ENCODE measurements around the gene SPAG8. TPM values are rescaled to one million over a fixed set of nuclear protein-coding genes. Genes with fewer than 3 reads are reported as not detected.

Gene SPAG8, protein sequence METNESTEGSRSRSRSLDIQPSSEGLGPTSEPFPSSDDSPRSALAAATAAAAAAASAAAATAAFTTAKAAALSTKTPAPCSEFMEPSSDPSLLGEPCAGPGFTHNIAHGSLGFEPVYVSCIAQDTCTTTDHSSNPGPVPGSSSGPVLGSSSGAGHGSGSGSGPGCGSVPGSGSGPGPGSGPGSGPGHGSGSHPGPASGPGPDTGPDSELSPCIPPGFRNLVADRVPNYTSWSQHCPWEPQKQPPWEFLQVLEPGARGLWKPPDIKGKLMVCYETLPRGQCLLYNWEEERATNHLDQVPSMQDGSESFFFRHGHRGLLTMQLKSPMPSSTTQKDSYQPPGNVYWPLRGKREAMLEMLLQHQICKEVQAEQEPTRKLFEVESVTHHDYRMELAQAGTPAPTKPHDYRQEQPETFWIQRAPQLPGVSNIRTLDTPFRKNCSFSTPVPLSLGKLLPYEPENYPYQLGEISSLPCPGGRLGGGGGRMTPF
- 0.86 and 2.3 TPM in 2 replicates for total RNA-seq (2014; rRNA removed; shearing (Covaris generic))

DNA sequence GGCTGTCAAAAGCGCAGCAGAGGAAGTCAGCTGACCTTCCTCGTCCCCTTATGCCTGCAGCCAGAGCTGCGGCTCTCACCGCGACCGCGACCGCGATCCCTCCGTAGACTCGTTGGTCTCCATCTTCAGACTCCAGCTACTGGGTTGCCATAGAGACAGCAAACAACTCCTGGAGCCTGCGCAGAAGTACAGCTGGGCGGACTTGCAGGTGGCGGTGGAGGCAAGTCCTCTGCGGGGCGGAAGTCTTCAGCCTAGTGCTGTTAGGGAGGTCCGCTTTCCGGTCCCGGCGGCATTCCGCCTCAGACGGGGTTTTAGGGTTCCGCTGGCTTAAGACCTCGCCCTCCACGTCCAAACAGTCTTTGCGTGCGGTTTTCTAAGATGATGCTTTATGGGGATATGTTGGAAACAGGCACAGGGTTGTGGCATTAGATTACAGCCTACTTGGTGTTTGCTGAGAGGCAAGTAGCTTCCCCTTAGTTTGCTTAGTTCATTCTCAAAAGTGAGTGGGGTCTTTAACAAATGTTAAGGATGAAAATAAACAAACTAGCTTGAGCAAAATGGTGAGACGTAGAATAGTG, at the start of gene SPAG8:
Gene SPAG8 (minus strand): TSS at position 238 of the 578 bp plus-strand sequence. CDS start 115 bp downstream, at position 123.
- peak; percentile 99 for DNase-seq (ENCODE audit: low read depth)

DNA sequence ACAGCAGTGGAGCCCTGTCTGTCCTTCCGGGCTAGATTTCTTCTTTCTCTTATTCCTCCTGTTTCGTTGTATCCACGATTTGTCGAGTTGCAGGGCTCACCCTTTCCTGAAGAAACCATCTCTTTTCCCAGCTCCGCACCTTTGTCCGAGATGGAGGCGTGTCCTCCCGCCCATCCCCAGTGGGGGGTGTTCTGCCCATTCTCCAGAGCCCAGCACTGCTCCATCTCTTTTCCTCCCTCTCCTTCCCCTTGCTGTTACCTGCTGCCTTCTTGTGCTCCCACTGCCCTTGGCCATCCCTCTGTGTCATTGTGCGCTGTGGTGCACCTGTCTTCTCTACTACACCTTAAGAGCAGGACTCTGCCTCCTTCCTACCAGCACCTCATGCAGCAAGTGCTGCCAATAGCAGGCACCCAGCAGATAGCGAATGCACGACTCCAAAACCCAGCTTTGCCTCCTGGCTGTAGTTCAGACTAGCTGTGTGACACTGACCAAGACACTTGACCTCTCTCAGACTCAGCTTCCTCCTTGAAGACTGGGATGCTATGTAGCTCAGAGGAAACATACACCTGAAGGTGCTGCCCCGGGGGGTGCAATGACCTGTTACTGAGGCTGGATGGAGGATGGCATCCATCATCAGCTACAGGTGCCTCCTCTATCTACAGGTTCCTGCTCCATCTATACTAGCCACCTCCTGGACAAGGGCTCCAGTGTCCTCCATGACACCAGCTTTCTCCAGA, 49.3 kb upstream of the SPAG8 start:
- no peak for DNase-seq (ENCODE audit: low read depth)

DNA sequence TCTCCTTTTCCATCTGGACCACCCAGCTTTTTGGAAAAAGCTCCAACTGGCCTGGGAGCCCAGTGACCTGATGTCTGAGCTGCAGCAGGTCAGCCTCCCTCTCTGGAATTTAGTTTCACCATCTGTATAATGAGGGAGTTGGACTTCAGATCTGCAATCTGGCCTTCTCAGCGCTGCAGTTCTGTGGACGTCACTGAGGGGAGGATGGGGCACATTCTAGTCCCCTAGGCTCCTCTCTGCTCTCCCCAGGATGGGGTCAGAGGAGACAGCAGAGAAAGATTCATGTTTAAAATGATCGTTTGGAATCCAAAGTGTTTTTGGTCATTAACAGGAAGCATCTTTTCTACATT, 47.9 kb upstream of the SPAG8 start:
- DNase-seq (ENCODE audit: low read depth), result no peak

DNA sequence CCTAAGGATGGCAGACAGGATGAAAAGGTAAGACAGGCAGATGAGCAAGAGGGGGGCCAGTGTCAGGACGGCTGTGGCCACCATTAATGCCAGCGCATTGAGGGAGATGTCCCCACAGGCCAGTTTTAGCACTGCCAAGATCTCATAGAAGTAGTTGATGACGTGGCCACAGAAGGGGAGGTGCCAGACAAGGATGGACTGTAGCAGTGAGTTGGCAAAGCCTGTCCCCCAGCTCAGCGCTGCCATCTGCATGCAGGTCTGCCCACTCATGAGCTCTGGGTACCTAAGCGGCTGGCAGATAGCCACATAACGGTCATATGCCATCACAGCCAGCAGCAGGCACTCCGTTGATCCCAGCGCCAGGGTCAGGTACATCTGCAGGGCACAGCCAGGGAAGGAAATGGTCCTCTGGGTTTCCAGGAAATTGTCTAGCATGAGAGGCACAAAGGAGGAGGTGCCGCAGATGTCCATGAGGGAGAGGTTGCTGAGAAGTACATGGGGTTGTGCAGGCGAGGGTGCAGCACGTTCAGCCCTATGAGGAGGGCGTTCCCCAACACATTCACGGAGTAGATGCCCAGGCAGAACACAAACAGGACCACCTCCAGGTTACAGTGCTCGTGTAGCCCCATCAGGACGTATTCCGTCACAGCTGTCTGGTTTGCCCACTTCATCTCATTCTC, 47.4 kb upstream of the SPAG8 start:
- DNase-seq (ENCODE audit: low read depth), result peak; percentile 59

DNA sequence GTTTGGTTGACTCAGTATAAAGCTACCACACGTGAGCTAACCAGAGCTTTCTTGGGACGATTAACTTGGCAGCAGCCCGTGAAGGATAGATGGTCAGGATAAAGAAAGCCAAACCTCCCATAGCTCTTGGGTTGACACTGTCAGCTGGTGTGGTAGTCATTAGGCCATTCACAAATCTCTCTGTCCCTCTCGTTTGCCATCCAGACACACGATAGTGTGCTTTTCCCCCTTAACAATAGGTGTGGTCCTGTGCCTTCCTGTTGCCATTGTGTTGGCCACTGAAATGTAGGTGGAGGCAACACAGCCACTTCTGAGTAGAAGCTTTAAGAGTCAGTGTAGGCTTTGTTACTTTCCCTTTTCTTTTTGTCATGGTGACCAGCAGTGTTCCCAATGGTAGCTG, 46.4 kb upstream of the SPAG8 start:
- DNase-seq (ENCODE audit: low read depth), result no peak

DNA sequence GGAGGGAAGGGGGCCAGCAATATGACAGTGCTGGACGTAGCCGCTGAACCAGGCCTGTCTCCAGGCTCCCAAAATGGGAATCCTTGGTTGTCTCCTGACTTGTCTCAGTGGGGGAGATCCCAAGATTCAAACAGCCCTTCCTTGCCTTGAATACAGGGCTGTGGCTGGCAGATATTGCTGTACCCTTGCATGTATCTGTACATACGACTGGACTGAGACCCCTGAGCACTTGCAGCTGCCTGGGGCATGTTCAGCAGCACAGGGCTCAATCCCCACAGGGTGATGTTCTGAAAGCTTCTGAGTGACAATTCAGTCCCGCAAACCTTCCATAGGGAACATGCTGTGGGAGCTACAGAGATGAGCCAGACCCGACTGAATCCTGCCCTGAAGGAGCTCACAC, 44.8 kb upstream of the SPAG8 start:
- DNase-seq (ENCODE audit: low read depth), result no peak

DNA sequence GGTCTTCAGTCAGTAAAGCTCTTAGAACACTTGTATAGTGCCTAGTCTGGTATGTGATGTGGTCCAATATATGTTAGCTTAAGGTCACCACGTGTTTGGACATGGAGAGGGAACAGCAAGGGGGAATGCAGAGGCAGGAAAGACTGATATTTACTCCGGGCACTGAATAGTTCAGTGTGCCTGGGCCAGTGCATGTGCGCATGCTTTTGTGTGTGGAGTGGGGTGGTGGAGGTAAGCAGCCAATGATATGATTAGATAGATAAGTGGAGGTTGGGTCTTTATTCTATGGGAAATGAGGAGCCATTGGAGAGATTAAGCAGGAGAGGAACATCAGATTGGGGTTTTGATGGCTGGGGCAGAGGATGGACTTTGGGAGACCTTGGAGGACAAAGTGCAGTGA, 44.1 kb upstream of the SPAG8 start:
- no peak for DNase-seq (ENCODE audit: low read depth)

DNA sequence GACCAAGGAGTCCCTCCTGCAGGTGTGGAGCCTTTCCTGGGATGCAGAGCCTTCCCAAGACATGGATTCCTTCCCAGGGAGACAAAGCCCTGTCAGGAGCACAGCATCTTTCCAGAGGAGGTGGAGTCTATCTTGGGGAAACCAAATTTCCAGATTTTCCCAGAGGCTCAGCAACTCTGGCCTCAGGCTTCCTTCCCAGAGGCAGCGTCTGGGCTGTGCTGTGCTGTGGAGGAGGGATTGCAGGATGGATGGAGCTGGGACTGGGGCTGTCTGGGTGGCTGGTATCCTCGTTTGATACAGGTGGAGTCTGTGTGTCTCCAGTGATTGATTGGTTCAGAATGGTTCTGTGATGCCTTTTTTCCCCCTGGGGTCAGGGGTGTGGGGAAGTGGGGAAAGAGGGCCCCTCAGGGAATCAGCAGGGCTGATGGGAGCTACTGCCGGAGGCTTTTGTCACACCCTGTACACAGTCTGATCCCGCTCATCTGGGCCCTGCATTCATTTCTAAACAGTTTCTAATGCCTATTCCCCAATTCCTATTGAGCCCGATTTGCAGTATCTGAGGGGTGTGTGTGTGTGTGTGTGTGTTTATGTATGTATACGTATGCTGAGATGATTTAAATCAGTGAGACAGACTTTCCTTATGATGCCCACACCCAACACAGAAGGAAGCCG, 42.2 kb upstream of the SPAG8 start:
- DNase-seq (ENCODE audit: low read depth), result no peak

DNA sequence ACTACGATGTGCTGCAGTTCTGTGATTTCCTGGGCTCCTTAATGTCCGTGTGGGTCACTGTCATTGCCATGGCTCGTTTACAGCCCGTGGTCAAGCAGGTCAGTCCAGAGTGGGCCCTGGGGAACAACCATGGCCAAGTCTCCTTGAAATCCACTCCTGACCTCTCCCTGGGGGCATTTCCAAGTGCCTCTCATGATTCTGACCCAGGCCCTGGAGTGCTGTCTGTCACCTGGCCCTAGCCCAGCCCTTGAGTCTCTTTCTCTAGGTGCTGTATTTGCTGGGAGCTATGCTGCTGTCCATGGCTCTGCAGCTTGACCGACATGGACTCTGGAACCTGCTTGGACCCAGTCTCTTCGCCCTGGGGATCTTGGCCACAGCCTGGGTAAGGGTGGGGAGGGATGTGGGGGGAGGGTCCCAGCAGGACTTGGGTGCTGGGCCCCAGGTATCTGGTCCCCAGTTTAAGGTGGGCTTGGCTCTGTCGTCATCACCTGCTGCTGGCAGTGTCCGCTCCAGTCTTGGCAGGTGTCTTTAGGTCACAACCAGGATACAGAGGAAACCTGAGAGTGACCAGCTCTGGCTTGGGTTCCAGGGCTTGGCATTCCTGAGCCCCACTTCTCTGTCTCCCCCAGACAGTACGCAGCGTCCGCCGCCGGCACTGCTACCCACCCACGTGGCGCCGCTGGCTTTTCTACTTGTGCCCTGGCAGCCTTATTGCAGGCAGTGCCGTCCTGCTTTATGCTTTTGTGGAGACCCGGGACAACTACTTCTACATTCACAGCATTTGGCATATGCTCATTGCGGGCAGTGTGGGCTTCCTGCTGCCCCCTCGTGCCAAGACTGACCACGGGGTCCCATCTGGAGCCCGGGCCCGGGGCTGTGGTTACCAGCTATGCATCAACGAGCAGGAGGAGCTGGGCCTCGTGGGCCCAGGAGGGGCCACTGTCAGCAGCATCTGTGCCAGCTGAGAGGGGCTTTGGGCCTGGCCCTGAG, 41.1 kb upstream of the SPAG8 start:
- DNase-seq (ENCODE audit: low read depth), result no peak

DNA sequence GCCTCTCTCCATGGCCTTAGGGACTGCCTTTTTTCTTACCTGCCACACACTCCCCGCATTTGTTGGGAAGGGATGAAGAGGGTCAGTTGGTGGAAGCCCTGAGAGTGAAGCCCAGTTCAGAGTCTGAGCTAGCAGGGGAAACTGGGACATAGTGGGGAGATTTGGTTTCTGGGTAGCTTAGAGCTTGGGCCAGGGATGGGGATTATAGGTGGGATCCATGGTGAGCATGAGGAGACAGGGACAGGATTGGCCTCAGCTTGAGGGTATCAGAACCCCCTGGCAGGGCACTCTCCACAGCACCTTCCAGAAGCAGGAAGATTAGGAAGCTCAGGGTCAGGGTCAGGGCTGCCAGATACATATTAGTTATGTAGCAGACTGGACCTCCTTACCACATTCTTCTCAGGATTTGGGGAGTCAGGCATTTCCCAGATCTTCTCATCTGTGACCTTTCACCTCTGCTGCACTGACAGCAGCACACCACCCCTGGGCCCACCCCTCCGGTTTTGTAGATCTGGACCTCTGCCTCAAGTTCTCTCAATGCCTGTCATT, 40.3 kb upstream of the SPAG8 start:
- DNase-seq (ENCODE audit: low read depth), result no peak

DNA sequence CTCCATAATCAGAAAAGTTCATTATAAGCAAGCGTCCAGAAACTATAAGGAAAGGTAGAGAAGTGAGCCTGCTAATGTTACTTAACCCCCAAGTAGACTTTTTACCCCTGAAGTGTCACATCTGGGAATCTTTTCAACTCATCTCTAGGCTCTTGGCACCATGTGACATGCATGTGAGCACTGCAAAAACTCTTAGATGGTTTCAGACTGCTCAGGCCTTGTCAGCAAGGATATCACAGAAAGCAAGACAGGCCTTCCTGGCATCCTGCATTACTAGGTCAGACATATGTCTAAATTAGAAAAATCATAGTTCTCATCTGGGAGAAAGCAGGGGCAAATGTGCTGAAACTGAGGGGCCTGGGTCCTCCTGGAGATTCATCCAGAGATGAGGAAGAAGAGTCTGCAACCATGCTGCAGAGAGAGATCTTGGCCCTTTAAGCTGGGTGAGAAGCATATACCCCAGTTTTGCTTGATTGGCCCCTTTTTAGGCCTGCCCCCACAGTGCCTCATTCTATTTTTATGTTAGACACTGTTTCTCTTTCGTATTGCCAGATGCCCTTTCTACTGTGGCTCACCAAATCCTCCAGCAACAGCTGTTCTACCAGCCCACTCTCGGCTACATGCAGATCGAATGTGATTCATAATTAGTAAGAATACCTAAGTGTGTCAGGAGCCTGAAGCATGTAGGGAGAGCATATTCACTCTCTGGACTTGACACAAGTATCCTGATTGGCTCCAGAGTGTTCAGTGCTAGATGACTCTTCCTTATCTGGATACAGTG, 35.9 kb upstream of the SPAG8 start:
- peak; percentile 83 for DNase-seq (ENCODE audit: low read depth)

DNA sequence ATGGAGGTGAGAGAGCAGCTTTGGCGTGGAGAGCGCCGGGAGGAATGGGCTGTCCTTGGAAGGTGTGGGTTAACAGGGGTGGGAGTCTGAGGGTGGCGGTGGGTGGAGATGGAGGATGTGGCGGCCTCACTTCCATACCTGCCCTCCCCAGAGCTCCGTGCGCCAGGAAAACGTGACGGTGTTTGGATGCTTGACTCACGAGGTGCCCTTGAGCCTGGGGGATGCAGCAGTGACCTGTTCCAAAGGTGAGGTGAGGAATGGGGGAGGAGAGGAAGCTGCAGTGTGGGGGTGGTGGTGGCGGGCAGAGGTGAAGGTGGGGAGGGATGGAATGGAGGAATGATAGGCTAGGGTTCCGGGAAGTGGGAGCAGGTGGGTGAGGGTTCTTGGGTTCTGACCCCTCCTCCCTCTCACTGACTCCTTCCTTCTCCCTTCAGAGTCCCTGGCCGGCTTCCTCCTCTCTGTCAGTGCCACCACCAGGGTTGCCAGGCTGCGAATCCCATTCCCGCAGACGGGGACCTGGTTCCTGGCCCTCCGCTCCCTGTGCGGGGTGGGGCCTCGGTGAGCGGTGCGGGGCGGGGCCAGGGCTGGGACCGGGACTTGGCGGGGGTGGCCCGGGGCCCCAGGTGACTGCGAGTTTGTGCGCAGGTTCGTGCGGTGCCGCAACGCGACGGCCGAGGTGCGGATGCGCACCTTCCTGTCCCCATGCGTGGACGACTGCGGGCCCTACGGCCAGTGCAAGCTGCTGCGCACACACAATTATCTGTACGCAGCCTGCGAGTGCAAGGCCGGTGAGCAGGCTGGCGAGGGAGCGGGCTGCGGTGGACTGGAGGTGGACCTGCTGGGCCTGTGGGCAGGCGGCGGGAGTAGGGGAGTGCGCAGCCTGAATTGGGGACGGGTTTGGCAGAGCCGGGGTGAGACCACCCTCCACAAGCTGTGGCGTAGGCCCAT, 34.0 kb upstream of the SPAG8 start:
- DNase-seq (ENCODE audit: low read depth), result no peak

DNA sequence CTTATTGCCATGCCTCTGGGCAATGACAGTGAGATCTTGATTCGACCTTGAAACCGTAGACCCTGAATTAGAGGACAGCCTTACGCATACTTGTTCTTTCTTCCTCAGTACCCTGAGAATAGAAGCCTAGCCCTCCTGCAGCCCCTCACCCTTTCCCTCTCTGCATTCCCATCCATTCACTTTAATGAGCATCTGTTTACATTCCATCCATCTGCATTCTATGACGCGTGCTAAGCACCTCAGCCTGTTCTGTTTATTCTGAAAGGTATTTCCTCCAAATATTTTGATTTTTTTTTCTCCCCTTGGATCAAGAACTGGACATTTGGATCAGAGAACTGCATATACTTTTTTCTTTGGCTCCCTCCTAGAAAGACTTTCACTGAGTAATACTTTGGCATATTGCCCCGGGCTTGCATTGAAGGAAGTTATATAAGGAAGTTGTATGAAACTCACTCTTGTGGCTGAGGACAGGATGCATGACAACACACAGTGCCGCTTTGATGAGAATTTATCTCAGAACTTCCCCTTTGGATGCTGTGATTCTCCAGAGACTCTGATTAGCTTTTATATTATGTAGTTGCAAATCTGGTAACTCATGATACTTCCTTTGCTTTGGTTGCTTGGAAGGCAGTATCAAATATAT, 32.7 kb upstream of the SPAG8 start:
- DNase-seq (ENCODE audit: low read depth), result peak; percentile 92

DNA sequence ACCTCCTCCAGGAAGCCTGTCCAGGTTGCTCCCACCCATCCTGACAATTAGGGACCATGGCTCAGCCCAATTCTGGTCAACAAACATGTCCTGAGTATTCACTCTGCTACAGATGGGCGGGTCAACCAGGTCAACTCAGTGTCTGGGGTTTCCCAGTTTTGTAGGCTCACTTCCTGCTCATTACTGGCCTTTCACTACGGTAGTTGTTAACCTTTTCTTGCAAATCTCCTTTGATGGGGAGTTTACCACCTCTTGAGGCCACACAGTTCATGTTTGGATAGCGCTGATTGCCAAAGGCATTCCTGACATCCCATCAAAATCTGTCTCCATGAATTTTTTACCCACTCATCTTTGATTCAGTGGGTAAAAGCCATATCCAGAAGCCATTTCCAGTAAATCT, 30.7 kb upstream of the SPAG8 start:
- DNase-seq (ENCODE audit: low read depth), result no peak

DNA sequence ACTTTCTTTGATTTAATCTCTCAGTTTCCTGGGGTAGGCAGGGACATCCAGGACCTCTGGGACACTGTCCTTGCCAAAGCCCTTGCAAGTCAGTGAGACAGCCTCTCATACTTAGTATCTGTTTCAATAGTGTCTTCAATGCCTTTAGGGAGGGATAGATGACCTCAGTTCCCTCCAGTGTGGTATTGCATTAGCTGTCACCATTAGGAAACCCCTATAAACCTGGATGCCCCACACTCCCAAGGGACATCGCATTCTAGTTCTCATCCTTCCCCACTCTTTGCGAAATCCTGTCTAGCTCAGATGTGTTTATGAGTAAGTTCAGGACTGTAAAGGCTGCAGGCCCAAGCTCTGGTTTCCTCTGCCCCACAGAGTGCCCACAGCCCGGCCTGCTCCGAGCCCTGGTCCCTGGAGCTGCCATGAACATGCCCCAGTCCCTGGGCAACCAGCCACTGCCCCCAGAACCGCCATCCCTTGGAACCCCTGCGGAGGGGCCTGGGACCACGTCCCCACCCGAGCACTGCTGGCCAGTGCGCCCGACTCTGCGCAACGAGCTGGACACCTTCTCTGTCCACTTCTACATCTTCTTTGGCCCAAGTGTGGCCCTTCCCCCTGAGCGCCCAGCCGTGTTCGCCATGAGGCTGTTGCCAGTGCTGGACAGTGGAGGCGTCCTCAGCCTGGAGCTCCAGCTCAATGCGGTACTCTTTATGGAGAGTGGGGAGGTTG, 30.1 kb upstream of the SPAG8 start:
- DNase-seq (ENCODE audit: low read depth), result no peak

DNA sequence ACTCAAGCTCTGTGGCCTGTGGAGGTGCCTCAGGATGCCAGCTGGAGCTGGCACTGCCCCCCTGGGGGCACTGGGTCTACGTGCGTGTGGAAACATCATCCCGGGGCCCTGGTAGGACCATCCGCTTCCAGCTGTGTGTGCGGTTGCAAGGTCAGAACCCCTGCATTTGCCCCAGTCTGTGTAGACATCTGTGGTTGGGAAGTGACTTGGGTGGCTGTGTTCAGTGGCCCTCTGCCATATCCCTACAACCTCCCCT, 29.5 kb upstream of the SPAG8 start:
- DNase-seq (ENCODE audit: low read depth), result no peak
